ENCODE data around the gene ANKRD55.

- TF ChIP-seq CTCF (IDR thresholded peaks at IDR 0.05): no peak
- 0 out of 2 replicates have a peak, but pooled peaks have one; percentile 12 for TF ChIP-seq POLR2AphosphoS5 (IDR thresholded peaks at IDR 0.05; ENCODE audit: low read depth, low read length)
- TF ChIP-seq TEAD4 (IDR thresholded peaks at IDR 0.05; ENCODE audit: borderline replicate concordance, insufficient read depth): no peak
- no peak for TF ChIP-seq YY1 (IDR thresholded peaks at IDR 0.05; ENCODE audit: low read depth)
- no peak for TF ChIP-seq USF2 (IDR thresholded peaks at IDR 0.05; ENCODE audit: borderline replicate concordance, low read depth, low read length)
- TF ChIP-seq ELF1 (IDR thresholded peaks at IDR 0.05): no peak
- no peak for TF ChIP-seq ZBTB33 (IDR thresholded peaks at IDR 0.05; ENCODE audit: borderline replicate concordance, low read depth)
- TF ChIP-seq FOXM1 (IDR thresholded peaks at IDR 0.05; ENCODE audit: low read depth): no peak
These were observed 133.8 kb downstream of the ANKRD55 start for GRCh38 chr5:56099346-56099745.
